ENCODE measurements around the gene UPP2.

UPP2 gene

DNA sequence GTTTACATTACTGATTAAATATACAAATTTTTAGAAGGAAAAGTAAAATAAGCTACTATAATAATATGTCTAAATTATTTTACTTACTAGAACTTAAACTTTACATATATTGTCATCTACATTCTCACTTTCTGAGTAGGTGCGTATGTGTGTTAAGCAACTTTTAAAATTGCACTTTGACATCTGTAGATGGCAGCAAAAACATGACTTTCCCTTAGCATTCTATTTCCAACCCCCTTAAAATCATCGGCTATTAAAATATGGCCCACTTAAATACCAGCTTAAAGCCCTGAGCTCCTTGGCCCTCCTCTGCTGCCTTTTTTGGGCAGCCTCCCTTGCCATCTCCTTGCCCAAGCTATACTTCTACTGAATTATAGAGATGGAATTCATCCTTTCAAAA, 78.0 kb downstream of the UPP2 start:
- H3K4me1 ChIP-seq (ENCODE audit: control insufficient read depth, insufficient read depth, low read length) = peaks cover 2% of the 10 kb centered on the region; the same call in 1 of the 2 replicates
- H3K4me3 ChIP-seq (ENCODE audit: low read depth, low read length) = no peak overlapping the region
- H3K9ac ChIP-seq (ENCODE audit: low read length) = no peak overlapping the region
- H3K36me3 ChIP-seq (ENCODE audit: control insufficient read depth, insufficient read depth, low read length) = no peaks in the 10 kb centered on the region
- H3K27ac ChIP-seq (ENCODE audit: low read depth, low read length) = no peak overlapping the region
- H3K27me3 ChIP-seq (ENCODE audit: control insufficient read depth, insufficient read depth, low read length) = no peaks in the 10 kb centered on the region
- H3K9me3 ChIP-seq (ENCODE audit: control insufficient read depth, insufficient read depth, low read depth, low read length) = no peaks in the 10 kb centered on the region

DNA sequence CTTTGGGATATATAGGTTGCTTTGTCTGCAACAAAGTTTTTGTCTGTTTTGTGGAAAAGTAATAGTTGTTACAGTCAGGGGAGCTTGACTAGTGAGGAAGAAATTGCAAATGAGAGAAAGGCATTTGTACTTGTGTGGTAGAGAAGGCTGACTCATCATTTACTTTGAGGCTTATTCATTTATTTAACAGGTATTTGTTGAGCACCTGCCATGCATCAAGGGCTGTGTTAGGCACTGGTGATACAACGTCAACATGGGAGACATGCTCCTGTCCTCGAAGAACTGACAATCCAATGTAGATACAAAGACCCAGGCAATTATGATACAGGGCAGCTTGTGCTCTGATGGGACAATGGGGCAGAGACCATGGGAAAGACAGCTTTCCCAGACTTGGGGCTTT, 79.5 kb downstream of the UPP2 start:
- Histone ChIP-seq H3K4me1 (ENCODE audit: control insufficient read depth, insufficient read depth, low read length) (peaks cover 2% of the 10 kb centered on the region; the same call in 1 of the 2 replicates), H3K9me3 (ENCODE audit: control insufficient read depth, insufficient read depth, low read depth, low read length) (no peaks in the 10 kb centered on the region)

DNA sequence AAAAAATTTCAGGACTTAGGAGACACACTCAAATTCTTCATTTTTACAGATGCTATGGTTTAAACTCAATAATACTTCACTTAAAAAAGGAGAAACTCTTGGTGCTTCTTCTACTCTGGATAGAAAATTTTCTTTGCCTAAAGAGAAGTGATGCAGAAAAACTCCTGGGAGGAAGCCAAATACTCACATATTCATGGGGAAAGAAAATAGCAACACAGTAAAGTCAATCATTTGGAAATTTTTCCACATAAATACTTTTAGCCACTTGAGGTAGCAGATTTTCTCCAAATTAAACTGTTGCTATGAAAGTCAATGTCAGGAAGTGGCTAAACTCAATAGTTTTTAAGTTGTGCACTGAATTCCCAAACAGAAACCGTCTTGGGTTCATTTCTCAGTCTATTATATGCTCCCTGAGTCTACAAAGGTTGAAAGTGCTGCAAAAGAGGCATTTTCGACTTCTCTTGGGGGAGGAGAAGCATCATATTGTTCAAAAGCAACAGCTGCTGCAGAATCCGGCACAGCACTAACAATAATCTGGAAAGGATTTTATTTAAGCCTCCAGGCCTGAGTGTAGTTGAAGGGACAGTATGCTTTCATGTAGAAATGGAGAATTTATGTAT, 81.1 kb downstream of the UPP2 start:
- Histone ChIP-seq H3K4me3 (ENCODE audit: low read depth, low read length) (no peak overlapping the region), H3K36me3 (ENCODE audit: control insufficient read depth, insufficient read depth, low read length) (no peaks in the 10 kb centered on the region), H3K4me1 (ENCODE audit: control insufficient read depth, insufficient read depth, low read length) (peaks cover 2% of the 10 kb centered on the region; the same call in 1 of the 2 replicates), H3K27me3 (ENCODE audit: control insufficient read depth, insufficient read depth, low read length) (no peaks in the 10 kb centered on the region), H3K9ac (ENCODE audit: low read length) (no peak overlapping the region), H3K9me3 (ENCODE audit: control insufficient read depth, insufficient read depth, low read depth, low read length) (no peaks in the 10 kb centered on the region), H3K27ac (ENCODE audit: low read depth, low read length) (no peak overlapping the region)

More for the DNA sequence above, 79.5 kb downstream of the UPP2 start:
- Histone ChIP-seq H3K36me3 (ENCODE audit: control insufficient read depth, insufficient read depth, low read length) (no peaks in the 10 kb centered on the region), H3K4me3 (ENCODE audit: low read depth, low read length) (no peak overlapping the region), H3K27me3 (ENCODE audit: control insufficient read depth, insufficient read depth, low read length) (no peaks in the 10 kb centered on the region), H3K9ac (ENCODE audit: low read length) (no peak overlapping the region), H3K27ac (ENCODE audit: low read depth, low read length) (no peak overlapping the region)

GRCh38 chr2:158184001-158184400, 82.3 kb downstream of the UPP2 start:
- H3K27me3 ChIP-seq (ENCODE audit: control insufficient read depth, insufficient read depth, low read length) = no peaks in the 10 kb centered on the region
- H3K36me3 ChIP-seq (ENCODE audit: control insufficient read depth, insufficient read depth, low read length) = no peaks in the 10 kb centered on the region
- no peak overlapping the region for H3K9ac ChIP-seq (ENCODE audit: low read length)
- peaks cover 2% of the 10 kb centered on the region; the same call in 1 of the 2 replicates for H3K4me1 ChIP-seq (ENCODE audit: control insufficient read depth, insufficient read depth, low read length)
- H3K27ac ChIP-seq (ENCODE audit: low read depth, low read length) = no peak overlapping the region
- no peaks in the 10 kb centered on the region for H3K9me3 ChIP-seq (ENCODE audit: control insufficient read depth, insufficient read depth, low read depth, low read length)
- H3K4me3 ChIP-seq (ENCODE audit: low read depth, low read length) = no peak overlapping the region

GRCh38 chr2:158184556-158185343, 83.1 kb downstream of the UPP2 start:
- H3K4me3 ChIP-seq (ENCODE audit: low read depth, low read length) = no peak overlapping the region
- H3K4me1 ChIP-seq (ENCODE audit: control insufficient read depth, insufficient read depth, low read length) = peaks cover 2% of the 10 kb centered on the region; the same call in 1 of the 2 replicates
- H3K9me3 ChIP-seq (ENCODE audit: control insufficient read depth, insufficient read depth, low read depth, low read length) = no peaks in the 10 kb centered on the region
- H3K27me3 ChIP-seq (ENCODE audit: control insufficient read depth, insufficient read depth, low read length) = no peaks in the 10 kb centered on the region
- no peaks in the 10 kb centered on the region for H3K36me3 ChIP-seq (ENCODE audit: control insufficient read depth, insufficient read depth, low read length)
- H3K9ac ChIP-seq (ENCODE audit: low read length) = no peak overlapping the region
- no peak overlapping the region for H3K27ac ChIP-seq (ENCODE audit: low read depth, low read length)
